ENCODE measurements around the gene CSH1.
"Not testable (repeated sequence)": the region's sequence is repeated elsewhere in the genome, so short reads cannot be mapped to it uniquely, and the experiment has no call there.

The CSH1 gene

GRCh38 chr17:63896524-63897354, at the start of gene CSH1:
Gene CSH1, minus strand, starts transcription at chr17:63896574. Its CDS starts 63 bp downstream, at chr17:63896511.
- not testable (repeated sequence) for DNase-seq

- DNase-seq = no peak
Measured at GRCh38 chr17:63945784-63946439, 49.5 kb upstream of the CSH1 start.

DNA sequence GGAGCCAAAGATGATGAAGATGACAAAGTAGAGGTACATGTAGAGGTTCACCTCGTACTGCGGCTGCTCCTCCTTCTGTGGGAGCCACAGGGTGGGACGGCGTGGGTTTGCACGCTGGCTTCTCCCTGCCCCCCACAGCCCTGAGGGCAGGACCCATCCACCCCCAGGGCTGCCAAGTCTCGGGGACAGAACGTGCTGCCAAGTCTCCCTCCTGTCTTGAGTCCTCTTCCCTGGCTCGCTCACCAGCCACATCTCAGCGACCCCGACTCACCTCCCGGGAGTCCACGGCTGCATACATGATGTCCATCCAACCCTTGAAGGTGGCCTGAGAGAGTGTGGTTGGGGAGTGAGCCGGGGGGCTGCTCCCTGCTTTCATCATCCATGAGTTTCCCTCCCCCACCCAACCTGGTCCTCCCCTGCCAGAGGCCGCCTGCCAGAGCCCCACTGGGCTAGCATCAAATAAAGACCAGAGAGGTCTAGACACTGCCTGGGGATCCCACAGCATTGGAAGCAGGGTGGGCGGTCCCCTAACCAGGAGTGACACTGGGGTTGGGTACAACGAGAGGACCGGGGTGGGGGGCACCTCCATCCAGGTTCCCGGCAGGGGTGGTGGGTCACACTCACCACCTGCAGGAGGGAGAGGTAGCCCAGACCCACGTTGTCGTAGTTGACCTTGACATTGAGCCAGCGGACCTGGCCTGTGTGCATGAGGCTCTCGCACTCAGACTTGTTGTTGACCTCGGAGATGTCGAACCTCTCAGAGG, 48.5 kb upstream of the CSH1 start:
- DNase-seq = no peak

DNA sequence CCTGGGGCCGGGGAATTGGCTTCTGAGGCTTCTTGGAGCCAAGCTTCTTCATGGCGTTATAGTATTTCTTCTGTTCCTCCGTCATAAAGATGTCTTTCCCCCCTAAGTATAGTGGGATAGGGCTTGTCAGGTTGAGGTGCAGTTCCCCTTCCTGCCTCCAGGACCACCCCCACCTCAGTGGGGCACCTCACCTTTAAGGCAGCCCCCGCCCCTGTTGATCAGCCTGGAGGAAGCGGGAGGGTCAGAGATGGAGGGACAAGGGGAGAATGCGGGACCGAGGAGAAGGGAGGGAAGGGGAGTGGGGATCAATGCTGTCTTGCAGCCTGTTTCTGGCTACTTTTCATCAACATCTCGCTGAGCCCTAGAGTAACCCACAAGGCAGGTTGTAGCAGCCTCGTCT, 47.4 kb upstream of the CSH1 start:
- no peak for DNase-seq

- DNase-seq = no peak
Measured at GRCh38 chr17:63942309-63942985, 46.1 kb upstream of the CSH1 start.

GRCh38 chr17:63941751-63942150, 45.4 kb upstream of the CSH1 start:
- no peak for DNase-seq

DNA sequence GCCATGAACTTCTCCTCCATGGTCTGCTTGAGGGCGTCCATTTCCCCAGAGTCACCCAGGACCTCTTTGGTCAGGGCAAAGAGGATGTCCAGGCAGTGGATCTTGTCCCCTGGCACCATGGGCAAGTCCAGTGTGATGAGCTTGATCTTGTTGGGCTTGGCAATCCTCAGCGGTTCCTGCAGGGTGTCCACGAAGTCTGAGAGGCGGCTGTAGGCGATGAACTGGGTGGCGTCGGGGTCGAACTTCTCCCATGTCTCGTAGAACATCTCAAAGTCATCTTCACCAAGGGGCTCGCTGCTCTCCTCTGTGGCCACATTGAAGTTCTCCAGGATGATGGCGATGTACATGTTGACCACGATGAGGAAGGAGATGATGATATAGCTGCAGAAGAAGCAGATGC, 44.8 kb upstream of the CSH1 start:
- DNase-seq = no peak

DNA sequence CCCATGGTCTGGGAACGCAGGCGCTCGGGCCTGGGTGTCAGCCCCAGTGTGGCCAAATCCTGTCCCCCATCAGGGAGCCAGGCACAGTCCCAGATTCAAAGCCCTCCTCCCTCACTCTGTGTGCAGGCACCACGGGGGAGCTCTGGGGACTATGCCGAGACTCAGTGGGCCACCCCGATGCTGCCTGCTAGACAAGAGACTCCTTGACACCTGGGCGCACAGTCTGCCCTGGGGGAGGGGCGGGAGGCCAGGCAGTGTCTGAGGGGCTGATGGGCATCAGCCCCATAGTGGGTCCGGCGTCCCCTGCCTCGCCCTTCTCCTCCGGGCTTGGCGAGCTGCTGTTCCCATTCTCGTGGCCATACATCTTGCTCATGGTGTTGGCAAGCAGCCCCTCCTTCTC, 44.2 kb upstream of the CSH1 start:
- DNase-seq = no peak

DNA sequence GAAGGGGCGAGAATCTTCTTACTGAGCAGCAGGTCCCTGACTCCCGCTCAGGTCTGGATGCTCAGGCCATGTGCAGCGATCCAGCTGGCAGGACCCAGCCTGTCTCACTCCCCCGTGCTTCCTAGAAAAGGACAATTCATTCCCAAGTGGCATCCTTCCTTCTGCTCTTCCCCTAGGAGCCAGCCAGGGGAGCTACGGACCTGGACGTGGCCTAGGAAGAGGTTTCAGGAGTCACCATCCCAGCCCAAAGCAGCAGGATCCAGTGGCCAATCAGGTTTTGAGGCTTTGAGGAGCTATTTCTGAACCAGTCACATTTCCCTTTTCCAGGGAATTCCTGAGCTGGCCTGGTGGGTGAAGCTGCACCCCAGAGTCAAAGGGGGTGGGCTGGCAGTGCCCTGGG, 43.5 kb upstream of the CSH1 start:
- no peak for DNase-seq

GRCh38 chr17:63939401-63939800, 43.0 kb upstream of the CSH1 start:
- no peak for DNase-seq

DNA sequence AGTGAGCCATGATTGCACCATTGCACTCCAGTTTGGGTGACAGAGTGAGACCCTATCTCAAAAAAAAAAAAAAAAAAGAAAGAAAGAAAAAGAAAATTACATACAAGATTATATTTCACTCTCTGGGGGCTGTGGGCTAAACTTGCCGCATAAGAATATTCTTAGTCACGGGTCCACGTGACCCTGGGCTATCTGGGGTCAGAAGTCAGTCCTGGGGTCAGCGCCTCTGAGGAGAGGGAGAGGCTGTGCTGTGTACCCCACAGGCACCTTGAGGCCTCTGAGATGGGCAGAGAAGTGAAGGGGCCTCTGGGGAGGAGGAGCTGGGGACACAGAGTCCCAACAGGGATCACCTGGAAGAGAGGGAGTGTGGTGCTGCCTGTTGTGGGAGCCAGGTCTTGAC, 41.5 kb upstream of the CSH1 start:
- DNase-seq = no peak

DNA sequence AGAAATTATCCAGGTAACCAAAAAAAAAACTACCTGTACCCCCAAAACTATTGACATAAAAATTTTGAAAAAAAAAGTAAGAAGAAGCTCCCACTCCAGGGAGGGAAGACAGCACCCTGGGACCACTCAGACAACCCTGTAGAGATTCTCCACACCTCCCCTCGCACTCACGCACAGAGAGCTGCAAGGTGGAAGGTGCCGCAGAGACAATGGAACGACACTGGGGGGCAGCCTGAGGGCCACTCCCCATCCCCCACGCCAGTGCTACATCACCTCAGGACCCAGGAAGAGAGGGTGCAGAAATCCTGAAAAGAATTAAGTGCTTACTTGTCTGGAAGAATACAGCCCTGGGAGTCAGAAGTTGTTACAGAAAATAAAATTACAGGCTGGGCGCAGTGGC, 40.9 kb upstream of the CSH1 start:
- DNase-seq = no peak

DNA sequence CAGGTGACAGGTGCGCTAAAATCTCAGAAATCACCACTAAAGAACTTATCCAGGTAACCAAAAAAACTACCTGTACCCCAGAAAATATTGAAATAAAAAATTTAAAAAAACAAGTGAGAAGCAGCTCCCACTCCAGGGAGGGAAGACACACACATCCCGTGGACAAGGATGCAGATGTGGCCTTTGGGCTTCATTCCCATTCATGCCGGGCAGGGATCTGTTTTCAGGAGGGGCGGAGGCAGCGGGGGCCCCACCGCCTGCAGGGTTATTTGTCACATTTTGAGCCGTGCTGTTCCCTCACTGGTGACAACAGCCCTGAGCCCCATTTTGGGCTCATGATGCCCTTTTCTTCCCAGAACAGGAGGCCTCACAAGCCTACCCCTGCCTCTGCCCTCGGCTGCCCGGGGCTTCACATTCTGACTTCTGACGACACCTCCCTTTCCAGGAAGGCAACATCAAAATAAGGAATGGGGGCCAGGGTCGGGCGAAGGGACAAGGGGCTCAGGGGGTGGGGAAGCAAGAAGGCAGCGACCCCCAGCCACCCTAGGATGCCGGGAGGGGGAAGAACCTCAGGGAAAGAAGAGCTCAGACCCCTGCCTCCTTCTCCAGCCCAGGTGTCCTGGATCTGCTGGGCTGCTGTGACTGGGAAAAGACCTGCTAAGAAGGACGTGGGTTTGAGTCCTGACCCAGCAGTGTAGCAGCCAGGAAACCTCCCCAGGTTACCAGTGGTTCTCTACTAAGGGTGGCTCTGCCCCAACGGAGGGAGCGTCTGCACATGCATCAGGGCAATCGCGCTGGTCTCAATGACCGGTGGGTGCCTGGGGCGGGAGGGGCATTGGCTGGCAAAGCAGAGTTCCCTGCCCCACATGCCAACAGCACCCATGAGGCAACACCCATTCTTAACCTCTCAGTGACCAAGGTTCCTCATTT, 38.1 kb upstream of the CSH1 start:
- no peak for DNase-seq

GRCh38 chr17:63933598-63933997, 37.2 kb upstream of the CSH1 start:
- DNase-seq = no peak

- no peak for DNase-seq
Measured at GRCh38 chr17:63932721-63933120, 36.3 kb upstream of the CSH1 start.

- DNase-seq = no peak
Measured at GRCh38 chr17:63931981-63932561, 35.7 kb upstream of the CSH1 start, which contains the start of gene CD79B. Gene CD79B, minus strand, starts transcription at chr17:63932331. Its CDS starts 70 bp downstream, at chr17:63932261.

GRCh38 chr17:63930951-63931575, 34.7 kb upstream of the CSH1 start:
- no peak for DNase-seq

GRCh38 chr17:63929860-63930766, 33.7 kb upstream of the CSH1 start:
- DNase-seq = no peak

- no peak for DNase-seq
Measured at GRCh38 chr17:63928966-63929695, 32.8 kb upstream of the CSH1 start.

All from NCI-H2171 treated with DMSO at 0.1 percent for 48 hours (cell line).